GM20431 (cell line): ENCODE data around the gene ICE1.
"Not testable (repeated sequence)": the region's sequence is repeated elsewhere in the genome, so short reads cannot be mapped to it uniquely, and the experiment has no call there.

Experiments
- in situ Hi-C: fragments of 300-500 bp; cut with MseI, MboI; formaldehyde crosslinking; loops from one replicate; pipeline ENCODE4 v1.15.0; 2020; ENCODE audit warnings: low sequenced_read_pairs; ENCODE audit not compliant: unreplicated experiment

Gene ICE1, protein sequence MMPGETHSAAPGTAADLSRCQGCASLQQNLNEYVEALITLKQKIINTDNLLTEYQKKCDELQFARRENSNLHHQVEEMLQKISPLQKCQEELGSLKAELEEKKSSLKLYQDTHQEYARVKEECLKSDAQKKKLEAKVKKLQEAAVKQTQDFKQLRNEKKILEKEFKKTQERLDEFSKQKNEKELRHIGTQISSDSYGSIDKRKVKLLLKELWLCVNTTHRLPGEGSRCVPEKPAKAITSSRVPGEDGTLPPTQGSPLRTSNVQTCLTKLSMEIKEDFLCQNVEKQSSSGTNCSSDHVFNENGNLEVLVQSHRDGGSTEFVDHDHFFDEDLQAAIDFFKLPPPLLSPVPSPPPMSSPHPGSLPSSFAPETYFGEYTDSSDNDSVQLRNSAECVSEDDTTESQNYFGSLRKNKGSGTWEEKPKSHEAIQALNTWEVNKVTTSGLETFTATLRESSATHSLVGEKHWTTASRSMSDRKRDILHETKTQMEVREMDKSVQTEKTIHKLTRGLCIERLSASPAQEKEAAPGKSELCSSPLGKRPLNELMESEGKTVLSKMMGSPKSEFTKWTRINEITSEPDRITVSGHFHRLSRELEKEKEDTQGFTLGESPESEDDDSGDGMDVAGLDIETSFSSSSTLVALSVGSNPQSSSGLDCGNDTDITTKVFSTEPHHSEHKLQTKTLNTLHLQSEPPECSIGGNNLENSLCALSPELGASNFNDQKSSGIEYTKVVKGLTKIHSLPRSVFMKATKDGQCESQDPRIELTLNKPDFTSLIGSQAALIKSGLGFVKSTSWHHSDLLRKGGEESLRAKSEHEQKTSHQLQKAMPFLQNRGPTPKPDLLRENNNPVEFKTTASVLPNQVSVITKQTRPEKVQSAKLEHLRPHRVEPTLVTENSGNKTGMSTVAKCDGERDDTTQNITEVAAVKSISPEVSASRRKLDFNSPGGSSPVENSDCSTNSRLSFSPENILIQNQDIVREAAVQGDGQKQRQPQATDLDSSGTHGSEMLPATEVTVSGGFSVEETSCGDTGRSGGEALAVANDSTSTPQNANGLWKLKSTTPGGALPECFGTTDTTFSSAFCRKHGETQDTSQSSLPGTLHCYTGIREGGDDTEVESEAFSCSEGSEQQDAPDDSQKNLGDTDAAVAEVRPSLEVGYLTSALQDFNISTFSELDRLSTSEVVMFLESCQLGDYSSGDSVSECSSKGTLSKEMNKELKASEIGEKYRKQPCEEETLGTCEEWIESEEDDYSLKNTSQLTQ (N-terminal part only)

GRCh38 chr5:5421961-5422818, at the start of gene ICE1:
Gene ICE1, plus strand, starts transcription at chr5:5422677. Its CDS starts 239 bp downstream, at chr5:5422916.
- in situ Hi-C loops: no loop called here

- in situ Hi-C loops: no loop called here
Measured at GRCh38 chr5:5372930-5373329, 49.5 kb upstream of the ICE1 start.

DNA sequence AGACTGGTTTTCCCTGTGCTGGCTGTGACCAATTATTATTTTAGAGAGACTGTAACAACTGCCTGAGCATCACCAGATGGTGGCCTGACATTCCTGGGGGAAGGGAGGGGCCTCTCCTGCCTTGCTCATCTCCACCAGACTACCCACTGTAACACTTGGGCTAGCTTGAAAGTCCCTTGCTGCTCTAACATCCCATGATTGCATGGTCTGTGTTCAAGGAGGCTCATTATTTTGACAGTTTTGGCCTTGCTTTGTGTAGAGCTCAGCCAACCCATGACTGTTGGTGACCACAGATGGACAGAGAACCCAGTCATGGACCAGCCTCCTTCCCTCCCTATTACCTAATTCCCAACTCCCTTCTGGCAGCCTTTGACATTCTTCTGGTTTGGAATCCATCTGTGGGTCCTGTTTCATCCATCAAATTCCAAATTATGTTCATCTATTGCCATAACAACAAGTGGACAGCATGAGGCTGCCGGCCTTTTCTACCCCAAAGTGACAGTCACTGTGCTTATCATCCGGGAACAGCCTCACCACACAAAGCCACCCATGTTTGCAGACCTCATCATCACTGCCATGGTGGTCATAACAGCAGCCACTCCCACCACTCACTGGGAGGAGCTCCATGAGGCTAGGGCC, 49.0 kb upstream of the ICE1 start:
- in situ Hi-C loops: no loop called here

GRCh38 chr5:5374009-5374715, 48.3 kb upstream of the ICE1 start:
- in situ Hi-C loops: no loop called here

DNA sequence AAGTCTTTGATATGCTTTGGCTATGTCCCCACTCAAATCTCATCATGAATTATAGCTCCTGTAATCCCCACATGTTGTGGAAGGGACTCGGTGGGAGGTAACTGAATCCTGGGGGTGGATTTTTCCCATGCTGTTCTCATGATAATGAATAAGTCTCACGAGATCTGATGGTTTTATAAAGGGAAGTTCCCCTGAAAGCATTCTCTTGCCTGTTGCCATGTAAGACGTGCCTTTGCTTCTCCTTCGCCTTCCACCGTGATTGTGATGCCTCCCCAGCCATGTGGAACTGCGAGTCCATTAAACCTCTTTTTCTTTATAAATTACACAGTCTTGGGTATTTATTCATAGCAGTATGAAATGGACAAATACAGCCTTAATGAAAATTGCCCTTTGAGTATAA, 44.7 kb upstream of the ICE1 start:
- in situ Hi-C loops: no loop called here

DNA sequence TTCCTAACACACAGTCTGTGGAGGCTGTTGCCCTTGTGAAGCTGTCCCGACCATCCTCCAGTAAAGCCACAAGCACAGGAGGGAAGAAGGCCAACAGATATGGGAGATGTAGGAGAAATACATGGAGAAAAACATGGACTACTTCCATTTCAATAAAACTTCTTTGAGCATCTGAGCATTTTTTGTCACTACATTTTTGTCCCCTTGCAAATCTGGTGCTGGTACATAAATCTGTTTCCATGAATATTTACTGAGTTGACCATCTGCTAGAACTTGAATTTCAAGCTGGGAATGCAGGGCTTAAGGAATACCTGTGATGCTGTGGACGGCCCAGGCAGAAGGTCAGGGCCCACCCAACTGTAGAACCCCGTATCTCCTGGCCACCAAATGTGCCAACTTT, 43.9 kb upstream of the ICE1 start:
- in situ Hi-C loops: no loop called here

- in situ Hi-C loops: no loop called here
Measured at GRCh38 chr5:5380298-5380697, 42.2 kb upstream of the ICE1 start.

DNA sequence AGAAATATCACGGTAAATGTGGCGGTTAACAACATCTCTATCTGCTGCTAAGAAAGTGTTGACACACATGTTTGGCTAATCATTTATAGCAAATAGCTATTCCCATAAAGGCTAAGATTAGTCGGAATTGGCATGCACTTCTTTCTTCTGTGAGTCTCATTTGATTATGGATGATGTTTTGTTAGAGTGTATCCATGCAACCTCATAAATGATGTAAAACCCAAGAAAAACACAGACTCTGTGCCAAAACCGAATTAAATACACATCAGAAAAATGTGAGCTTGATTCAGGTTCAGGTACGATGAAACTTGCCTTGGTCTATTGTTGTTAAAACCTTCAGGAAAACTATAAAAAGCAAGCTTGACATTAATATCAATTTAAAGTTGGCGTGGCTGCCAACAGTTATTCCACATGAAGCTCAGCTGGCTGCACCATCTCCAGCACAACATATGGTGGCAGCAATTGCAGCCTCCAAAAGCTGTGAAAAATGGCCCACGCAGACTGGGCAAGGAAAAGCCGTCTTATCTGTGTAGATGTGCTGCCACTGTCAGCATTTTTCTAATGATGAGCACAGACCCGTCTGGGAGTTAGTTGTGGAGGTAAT, 41.1 kb upstream of the ICE1 start:
- in situ Hi-C loops: no loop called here

GRCh38 chr5:5383461-5383860, 39.0 kb upstream of the ICE1 start:
- in situ Hi-C loops: no loop called here

DNA sequence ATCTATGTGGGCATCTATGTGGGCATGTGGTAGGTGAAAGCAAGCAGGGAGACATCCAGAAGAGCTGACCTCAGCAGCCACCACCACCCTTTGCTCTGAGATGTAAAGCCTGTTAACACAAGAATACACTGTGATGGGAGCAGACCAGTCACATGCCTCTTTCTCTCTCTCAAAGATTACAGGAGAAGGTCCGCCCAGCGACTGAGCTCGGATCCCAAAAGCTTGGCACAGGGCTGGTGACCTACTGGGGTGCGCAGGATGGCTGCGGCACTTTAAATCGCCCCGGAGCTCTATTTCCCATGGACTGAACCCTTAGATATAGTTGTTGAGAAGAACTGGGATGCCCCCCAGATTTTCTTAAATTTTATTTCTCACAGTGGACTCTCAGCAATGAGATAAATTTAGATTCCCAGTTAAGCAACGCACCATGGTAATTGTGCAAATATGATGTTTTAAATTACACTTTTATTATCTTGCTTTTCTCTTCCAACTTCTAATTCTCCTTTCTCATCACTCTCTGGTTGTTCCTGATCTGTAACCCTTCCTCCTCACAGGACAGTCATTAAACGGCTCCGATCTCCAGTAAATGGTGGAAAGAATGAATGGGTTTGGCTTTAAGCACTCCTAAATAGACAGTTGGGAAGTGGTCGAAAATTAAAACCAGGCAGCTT, 37.7 kb upstream of the ICE1 start:
- in situ Hi-C loops: no loop called here

DNA sequence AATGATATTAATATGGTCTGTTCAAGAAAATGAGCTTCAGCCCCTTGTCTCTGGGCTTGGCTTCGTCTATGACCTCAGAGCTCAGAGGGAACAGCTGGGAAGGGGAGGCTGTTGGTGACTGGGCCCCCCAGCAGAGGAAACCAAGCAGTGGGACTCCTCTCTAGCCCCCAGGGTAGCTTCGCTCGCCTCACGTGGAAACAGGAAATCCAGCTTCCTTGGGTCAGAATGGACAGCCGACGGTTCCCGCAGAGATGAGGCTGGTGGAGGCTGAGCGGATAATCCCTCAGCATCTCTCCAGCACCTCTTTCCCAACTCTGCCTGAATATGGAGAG, 37.2 kb upstream of the ICE1 start:
- in situ Hi-C loops: no loop called here

GRCh38 chr5:5386329-5386728, 36.1 kb upstream of the ICE1 start:
- in situ Hi-C loops: no loop called here

GRCh38 chr5:5387192-5387591, 35.3 kb upstream of the ICE1 start:
- in situ Hi-C loops: no loop called here

DNA sequence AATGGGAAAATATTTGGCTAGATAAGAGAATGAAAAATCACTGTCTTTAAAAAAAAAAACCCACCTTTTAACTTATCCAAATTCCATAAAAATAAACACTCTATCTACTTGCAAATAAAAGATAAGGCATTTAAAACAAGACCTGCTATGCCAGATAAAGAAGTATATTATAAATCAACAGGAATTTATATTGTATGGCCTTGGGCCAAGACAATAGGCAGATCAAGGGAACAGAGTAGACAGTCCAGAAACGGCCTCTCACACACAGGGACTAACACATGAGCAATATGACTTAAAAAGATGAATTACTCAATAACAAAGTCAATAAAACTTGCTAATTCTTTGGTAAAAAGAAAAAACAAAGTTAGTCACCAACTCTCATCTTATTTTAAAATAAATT, 34.7 kb upstream of the ICE1 start:
- in situ Hi-C loops: no loop called here

GRCh38 chr5:5390121-5390869, 32.2 kb upstream of the ICE1 start:
- in situ Hi-C loops: not testable (repeated sequence)

DNA sequence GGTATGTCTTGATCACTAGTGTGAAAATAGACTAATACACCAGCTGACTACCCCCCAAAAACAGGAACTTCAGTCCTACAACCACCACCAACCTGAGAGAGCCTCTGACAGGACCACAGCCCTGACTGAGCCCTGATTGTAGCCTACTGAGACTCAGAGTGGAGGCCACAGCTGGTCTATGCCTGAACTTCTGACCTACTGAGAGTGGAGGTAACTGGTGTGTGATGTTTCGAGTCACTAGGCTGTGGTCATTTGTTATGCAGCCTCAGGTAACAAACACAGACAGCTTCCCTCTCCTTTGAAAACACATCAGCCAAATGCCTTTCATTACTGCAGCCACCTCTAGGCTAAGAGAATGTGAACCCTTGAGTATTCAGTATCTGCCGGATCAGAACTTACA, 30.0 kb upstream of the ICE1 start:
- in situ Hi-C loops: not testable (repeated sequence)

DNA sequence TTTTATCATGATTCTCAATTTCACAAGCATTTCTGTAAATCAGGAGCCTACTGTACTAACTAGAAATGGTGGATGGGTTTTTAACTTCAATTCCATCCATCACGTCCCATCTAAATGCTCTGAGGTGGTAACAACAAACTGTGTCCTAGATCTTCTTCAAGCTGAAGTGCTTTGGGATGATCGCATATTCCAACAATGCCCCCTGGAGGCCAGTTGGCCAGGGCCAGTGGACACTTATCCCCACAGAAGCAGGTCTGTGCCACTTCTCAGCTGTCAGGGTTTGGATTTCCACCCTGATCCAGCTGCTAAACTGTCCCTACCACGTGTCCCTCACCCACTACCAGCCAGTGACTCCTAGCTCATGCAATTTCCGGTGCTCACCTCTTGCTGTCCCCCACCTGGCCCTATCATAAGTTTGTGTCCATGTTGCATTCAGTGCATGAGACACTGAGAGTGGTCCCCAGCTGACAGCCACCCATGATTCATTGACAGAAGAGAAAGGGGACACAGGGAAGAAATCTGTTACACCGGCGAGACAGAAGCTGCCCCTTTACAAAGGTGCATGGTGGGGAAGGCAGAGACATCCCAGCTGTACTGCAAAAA, 28.0 kb upstream of the ICE1 start:
- in situ Hi-C loops: not testable (repeated sequence)
